Central memory CD8-positive, alpha-beta T cell (primary cell): Measurements from ENCODE around the gene FHIT.

ENCODE experiments used
- ATAC-seq: fragments of 150-1000 bp; cut with Tn5 transposase; replicated peaks from 2 replicates; pipeline ENCODE4 v1.10.0; 2022; ENCODE audit warnings: mild to moderate bottlenecking, moderate FRiP score, moderate number of reproducible peaks; ENCODE audit not compliant: poor library complexity, severe bottlenecking; ENCODE audit errors: extremely low read depth
- DNase-seq, 2 donors: peaks; one replicate each; pipeline ENCODE4 v3.0.0; 2021; ENCODE audit warnings: low spot score in 2 of 2
- H3K27ac Mint-ChIP-seq: one replicate; pipeline ENCODE4 v1.8.0; 2022; ENCODE audit warnings: low read depth, mild to moderate bottlenecking, moderate library complexity, mixed read lengths
- H3K27me3 Mint-ChIP-seq: one replicate; pipeline ENCODE4 v1.8.0; 2022; ENCODE audit warnings: mixed read lengths
- H3K36me3 Mint-ChIP-seq: one replicate; pipeline ENCODE4 v1.8.0; 2022; ENCODE audit warnings: mild to moderate bottlenecking, moderate library complexity, mixed read lengths; ENCODE audit not compliant: insufficient read depth
- H3K4me1 Mint-ChIP-seq: one replicate; pipeline ENCODE4 v1.8.0; 2022; ENCODE audit warnings: mixed read lengths
- H3K4me3 Mint-ChIP-seq: one replicate; pipeline ENCODE4 v1.8.0; 2022; ENCODE audit warnings: mild to moderate bottlenecking, moderate library complexity, mixed read lengths
- H3K9me3 Mint-ChIP-seq: one replicate; pipeline ENCODE4 v1.8.0; 2022; ENCODE audit warnings: mixed read lengths

The FHIT gene

GRCh38 chr3:59730591-59730990, 1520.7 kb downstream of the FHIT start:
- Mint-ChIP-seq H3K9me3 (no peaks in the 10 kb centered on the region), H3K4me3 (no peak overlapping the region), H3K4me1 (peaks cover 5% of the 10 kb centered on the region), H3K27ac (no peak overlapping the region), H3K36me3 (no peaks in the 10 kb centered on the region), H3K27me3 (no peaks in the 10 kb centered on the region)
- no peak for ATAC-seq
- DNase-seq: no peak

- Mint-ChIP-seq H3K9me3 (peaks cover 8% of the 10 kb centered on the region), H3K4me1 (peaks cover 5% of the 10 kb centered on the region), H3K27ac (no peak overlapping the region), H3K36me3 (peaks cover 1% of the 10 kb centered on the region), H3K27me3 (no peaks in the 10 kb centered on the region), H3K4me3 (no peak overlapping the region)
- no peak for DNase-seq
- ATAC-seq: no peak
These were observed 1522.7 kb downstream of the FHIT start for GRCh38 chr3:59728587-59728908.

DNA sequence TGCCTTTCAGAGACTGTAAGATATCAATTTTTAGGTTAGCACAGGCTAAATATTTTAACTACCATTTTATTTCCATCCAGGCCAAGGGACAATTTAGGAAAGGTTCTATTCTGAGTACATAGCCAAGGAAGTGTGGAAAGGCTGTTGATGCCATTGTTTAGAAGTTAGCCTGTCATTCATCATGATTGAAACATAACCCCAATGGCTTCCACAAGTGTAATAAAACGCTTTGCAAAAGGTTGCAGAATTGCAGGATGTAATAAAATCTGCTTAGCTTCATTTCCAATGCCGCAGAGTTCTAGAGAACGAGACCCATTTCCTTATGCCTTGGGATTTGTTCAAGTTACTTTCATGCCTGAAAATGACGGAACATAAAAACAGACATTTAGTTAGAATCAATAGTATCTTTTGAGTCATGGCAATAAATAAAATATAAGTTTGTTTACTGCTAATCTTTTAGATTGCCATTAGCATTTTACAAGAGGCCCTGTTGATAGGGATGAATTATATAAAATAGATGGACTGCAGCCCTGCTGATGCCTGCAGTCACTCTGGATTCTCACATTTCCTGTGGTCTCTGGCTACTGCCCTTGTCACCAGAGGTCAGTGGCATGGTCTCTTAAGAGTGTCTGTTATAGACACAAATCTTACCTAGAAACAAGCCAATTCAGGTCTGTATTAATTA, 1523.2 kb downstream of the FHIT start:
- Mint-ChIP-seq H3K27ac (no peak overlapping the region), H3K4me1 (peaks cover 5% of the 10 kb centered on the region), H3K9me3 (peaks cover 8% of the 10 kb centered on the region), H3K4me3 (no peak overlapping the region), H3K36me3 (peaks cover 1% of the 10 kb centered on the region), H3K27me3 (no peaks in the 10 kb centered on the region)
- DNase-seq (no peak), ATAC-seq (no peak)

- H3K36me3 Mint-ChIP-seq: peaks cover 1% of the 10 kb centered on the region
- H3K9me3 Mint-ChIP-seq: peaks cover 8% of the 10 kb centered on the region
- no peak for ATAC-seq
- no peak overlapping the region for H3K4me3 Mint-ChIP-seq
- no peak for DNase-seq
- H3K27ac Mint-ChIP-seq: no peak overlapping the region
- H3K4me1 Mint-ChIP-seq: peaks cover 5% of the 10 kb centered on the region
- no peaks in the 10 kb centered on the region for H3K27me3 Mint-ChIP-seq
These were observed 1525.0 kb downstream of the FHIT start for GRCh38 chr3:59726279-59726678.

DNA sequence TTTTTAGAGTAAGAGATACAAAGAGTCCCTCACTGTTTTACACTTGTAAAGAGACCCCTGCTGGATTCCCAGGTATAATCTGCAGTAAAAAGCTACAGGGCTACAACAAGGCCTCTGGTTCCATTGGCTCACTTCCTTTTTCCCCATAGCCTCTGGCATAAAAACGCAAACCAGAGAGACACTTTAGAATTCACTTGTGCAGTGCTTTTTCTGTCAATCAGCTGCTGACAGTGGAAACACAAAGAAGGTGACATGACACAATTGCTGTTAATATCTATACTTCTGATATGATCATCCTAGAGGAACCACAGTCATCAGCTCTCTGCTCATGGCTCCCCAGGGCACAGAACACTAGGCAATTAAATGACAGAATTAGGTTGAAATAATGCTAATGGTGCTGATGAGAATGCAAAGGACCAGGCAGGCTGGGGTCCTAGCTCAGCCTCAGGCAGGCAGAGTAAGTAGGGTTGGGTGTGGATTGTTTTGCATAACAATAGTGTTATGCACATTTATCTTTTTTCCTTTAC, 1533.5 kb downstream of the FHIT start:
- ATAC-seq (no peak), DNase-seq (no peak)
- Mint-ChIP-seq H3K4me3 (no peak overlapping the region), H3K4me1 (no peaks in the 10 kb centered on the region), H3K9me3 (peaks cover 5% of the 10 kb centered on the region), H3K36me3 (no peaks in the 10 kb centered on the region), H3K27ac (no peak overlapping the region), H3K27me3 (no peaks in the 10 kb centered on the region)

- ATAC-seq: no peak
- DNase-seq: no peak
- no peaks in the 10 kb centered on the region for H3K4me1 Mint-ChIP-seq
- peaks cover 5% of the 10 kb centered on the region for H3K9me3 Mint-ChIP-seq
- H3K27ac Mint-ChIP-seq: no peak overlapping the region
- no peaks in the 10 kb centered on the region for H3K36me3 Mint-ChIP-seq
- no peak overlapping the region for H3K4me3 Mint-ChIP-seq
- H3K27me3 Mint-ChIP-seq: no peaks in the 10 kb centered on the region
These were observed 1537.2 kb downstream of the FHIT start for GRCh38 chr3:59714066-59714465.

DNA sequence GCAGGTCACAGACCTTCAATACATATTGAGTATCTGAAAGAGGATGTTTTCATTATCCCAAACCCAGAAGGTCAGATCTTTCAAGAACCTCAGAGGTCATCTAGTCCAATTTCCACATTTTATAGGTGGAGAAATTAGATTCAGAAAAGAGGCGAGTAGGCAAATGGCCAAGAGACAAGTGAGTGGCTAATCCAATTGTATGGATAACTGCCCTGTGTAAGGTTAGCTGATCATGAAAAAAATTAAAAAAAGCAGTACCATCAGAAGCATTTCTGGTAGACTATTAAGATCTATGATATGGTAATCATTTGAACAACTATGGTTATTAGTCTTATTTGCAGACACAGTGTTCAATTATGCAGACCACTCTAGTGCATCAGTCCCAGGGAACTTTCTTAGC, 1540.7 kb downstream of the FHIT start:
- Mint-ChIP-seq H3K27me3 (no peaks in the 10 kb centered on the region), H3K4me1 (no peaks in the 10 kb centered on the region), H3K36me3 (no peaks in the 10 kb centered on the region), H3K9me3 (peaks cover 5% of the 10 kb centered on the region), H3K4me3 (no peak overlapping the region), H3K27ac (no peak overlapping the region)
- no peak for DNase-seq
- ATAC-seq: no peak

DNA sequence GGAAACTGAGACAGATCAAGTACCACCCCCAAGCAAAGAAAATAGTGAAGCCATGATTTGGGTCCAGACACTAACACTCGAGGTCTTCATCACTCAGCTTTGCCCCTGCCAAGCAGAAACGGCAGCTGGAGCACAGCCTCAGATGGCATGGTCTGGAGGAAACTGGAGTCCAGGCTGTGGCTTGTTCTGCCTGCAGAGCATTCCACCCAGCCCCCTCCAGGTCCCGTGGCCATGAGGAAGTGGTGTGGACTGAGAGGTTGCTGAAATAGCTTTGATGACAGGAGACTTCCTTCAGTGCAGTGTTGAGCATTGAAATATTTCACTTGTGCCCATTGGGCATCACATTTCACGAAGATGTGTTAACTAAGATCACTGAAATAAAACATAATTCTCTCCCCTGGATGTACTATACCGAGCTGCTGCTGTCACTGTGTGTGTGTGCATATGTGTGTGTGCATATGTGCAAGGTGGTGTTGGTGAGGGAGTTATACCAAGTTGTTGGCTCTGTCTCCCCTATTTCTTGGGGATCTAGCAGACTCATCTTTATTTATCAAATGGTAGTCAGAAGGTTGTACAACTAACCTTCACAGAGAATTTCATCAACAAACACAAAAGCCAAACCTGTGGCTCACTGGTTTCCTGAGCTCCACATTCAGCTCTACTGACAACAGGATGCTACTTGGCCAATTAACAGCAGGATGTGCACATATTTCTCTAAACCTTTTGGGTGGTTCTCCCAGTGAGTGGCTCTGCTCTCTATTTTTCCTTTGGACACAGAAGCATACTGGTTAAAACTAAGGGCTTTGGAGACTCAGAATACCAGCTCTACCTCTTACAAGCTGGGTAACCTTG, 1541.3 kb downstream of the FHIT start:
- no peak overlapping the region for H3K27ac Mint-ChIP-seq
- DNase-seq (no peak), ATAC-seq (peak; percentile 53)
- peaks cover 5% of the 10 kb centered on the region for H3K9me3 Mint-ChIP-seq
- no peaks in the 10 kb centered on the region for H3K27me3 Mint-ChIP-seq
- no peak overlapping the region for H3K4me3 Mint-ChIP-seq
- H3K36me3 Mint-ChIP-seq: no peaks in the 10 kb centered on the region
- no peaks in the 10 kb centered on the region for H3K4me1 Mint-ChIP-seq

DNA sequence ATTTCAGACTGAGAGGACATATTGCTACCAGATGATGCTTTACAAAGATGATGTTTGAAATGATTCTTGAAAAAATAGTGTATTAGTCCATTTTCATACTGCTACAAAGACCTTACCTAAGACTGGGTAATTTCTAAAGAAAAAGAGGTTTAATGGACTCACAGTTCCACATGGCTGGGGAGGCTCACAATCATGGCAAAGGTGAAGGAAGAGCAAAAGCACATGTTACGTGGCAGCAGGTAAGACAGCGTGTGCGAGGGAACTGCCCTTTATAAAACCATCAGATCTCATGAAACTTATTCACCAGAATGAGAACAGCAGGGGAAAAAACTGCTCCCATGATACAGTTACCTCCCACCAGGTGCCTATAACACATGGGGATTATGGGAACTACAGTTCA, 1543.0 kb downstream of the FHIT start:
- Mint-ChIP-seq H3K36me3 (no peaks in the 10 kb centered on the region), H3K27me3 (no peaks in the 10 kb centered on the region), H3K4me1 (no peaks in the 10 kb centered on the region), H3K4me3 (no peak overlapping the region), H3K27ac (no peak overlapping the region), H3K9me3 (peaks cover 5% of the 10 kb centered on the region)
- no peak for ATAC-seq
- no peak for DNase-seq

DNA sequence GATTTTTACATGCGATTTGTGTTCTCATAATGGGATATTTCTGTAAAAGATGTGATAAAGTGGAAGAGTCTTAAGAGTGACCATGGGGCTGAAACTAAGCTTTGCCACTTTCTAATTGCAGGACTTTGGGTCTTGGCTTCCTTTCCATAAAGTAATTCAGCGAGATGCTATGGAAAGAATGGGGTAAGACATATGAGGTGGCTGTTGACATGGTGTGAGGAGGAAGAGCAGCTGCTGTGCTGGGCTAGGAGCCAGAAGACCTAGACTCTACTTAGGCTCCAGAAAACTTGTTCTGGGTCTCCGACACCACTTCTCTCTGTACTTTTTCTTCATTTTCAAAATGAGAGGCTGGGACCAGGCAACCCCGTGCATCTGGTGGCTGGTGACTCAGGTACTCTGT, 1547.0 kb downstream of the FHIT start:
- no peaks in the 10 kb centered on the region for H3K36me3 Mint-ChIP-seq
- ATAC-seq (no peak), DNase-seq (no peak)
- no peaks in the 10 kb centered on the region for H3K27me3 Mint-ChIP-seq
- no peak overlapping the region for H3K4me3 Mint-ChIP-seq
- H3K9me3 Mint-ChIP-seq: no peaks in the 10 kb centered on the region
- H3K4me1 Mint-ChIP-seq: no peaks in the 10 kb centered on the region
- no peak overlapping the region for H3K27ac Mint-ChIP-seq

GRCh38 chr3:59699648-59700320, 1551.5 kb downstream of the FHIT start:
- no peaks in the 10 kb centered on the region for H3K9me3 Mint-ChIP-seq
- H3K4me3 Mint-ChIP-seq: no peak overlapping the region
- ATAC-seq (no peak), DNase-seq (no peak)
- peaks cover 2% of the 10 kb centered on the region for H3K36me3 Mint-ChIP-seq
- no peaks in the 10 kb centered on the region for H3K4me1 Mint-ChIP-seq
- H3K27me3 Mint-ChIP-seq: no peaks in the 10 kb centered on the region
- H3K27ac Mint-ChIP-seq: no peak overlapping the region
